ENCODE measurements around the gene VAMP2. TPM values are rescaled to one million over a fixed set of nuclear protein-coding genes. Genes with fewer than 3 reads are reported as not detected.

VAMP2 gene
- total and polyA plus RNA-seq, 9 of the 15 experiments (the other 6 are each of a cell fraction or from before 2014, with no cell fraction given), result 2.3 to 31.8 (median 6.0) TPM

- no peak for TF ChIP-seq REST (IDR thresholded peaks at IDR 0.05; ENCODE audit: borderline replicate concordance)
- no peak for TF ChIP-seq REST (CRISPR knock-in tag; IDR thresholded peaks at IDR 0.05; ENCODE audit: low read depth)
- TF ChIP-seq ZNF780A (CRISPR knock-in tag; IDR thresholded peaks at IDR 0.05), result no peak
- no peak for TF ChIP-seq HBP1 (CRISPR knock-in tag; IDR thresholded peaks at IDR 0.05)
- TF ChIP-seq, protein P1, sequence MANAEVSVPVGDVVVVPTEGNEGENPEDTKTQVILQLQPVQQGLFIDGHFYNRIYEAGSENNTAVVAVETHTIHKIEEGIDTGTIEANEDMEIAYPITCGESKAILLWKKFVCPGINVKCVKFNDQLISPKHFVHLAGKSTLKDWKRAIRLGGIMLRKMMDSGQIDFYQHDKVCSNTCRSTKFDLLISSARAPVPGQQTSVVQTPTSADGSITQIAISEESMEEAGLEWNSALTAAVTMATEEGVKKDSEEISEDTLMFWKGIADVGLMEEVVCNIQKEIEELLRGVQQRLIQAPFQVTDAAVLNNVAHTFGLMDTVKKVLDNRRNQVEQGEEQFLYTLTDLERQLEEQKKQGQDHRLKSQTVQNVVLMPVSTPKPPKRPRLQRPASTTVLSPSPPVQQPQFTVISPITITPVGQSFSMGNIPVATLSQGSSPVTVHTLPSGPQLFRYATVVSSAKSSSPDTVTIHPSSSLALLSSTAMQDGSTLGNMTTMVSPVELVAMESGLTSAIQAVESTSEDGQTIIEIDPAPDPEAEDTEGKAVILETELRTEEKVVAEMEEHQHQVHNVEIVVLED (CRISPR knock-in tag; IDR thresholded peaks at IDR 0.05), result no peak
- no peak for TF ChIP-seq ZZZ3 (IDR thresholded peaks at IDR 0.05)
- no peak for TF ChIP-seq ILF3 (IDR thresholded peaks at IDR 0.05; ENCODE audit: borderline replicate concordance)
- TF ChIP-seq ARID1B (IDR thresholded peaks at IDR 0.05), result no peak
- peak; percentile 38; the same call in 1 of the 2 replicates for TF ChIP-seq NR2C2 (CRISPR knock-in tag; IDR thresholded peaks at IDR 0.05)
- no peak; the same call in 1 of the 2 replicates for TF ChIP-seq NR2C2 (tag; IDR thresholded peaks at IDR 0.05)
- no peak for TF ChIP-seq NFE2 (IDR thresholded peaks at IDR 0.05; ENCODE audit: low read depth)
- TF ChIP-seq KLF16 (IDR thresholded peaks at IDR 0.05), result no peak
- no peak for TF ChIP-seq HOMEZ (CRISPR knock-in tag; IDR thresholded peaks at IDR 0.05)
- TF ChIP-seq U2AF2 (optimal IDR thresholded peaks at IDR 0.05; ENCODE audit: low read depth, low read length), result no peak
- no peak for TF ChIP-seq GTF2F1 (IDR thresholded peaks at IDR 0.05; ENCODE audit: low read depth, low read length)
These were observed 23.1 kb upstream of the VAMP2 start (continued) for GRCh38 chr17:8185582-8186445.
